ENCODE measurements around the gene ROCK1.
A peak's percentile ranks its signal among the peaks of the same experiment; 100 is the strongest.
"Not testable (repeated sequence)": the region's sequence is repeated elsewhere in the genome, so short reads cannot be mapped to it uniquely, and the experiment has no call there.

Gene ROCK1

GRCh38 chr18:21111346-21112139, at the start of gene ROCK1:
ROCK1 (minus strand) TSS chr18:21111813; CDS start chr18:21110910, 903 bp downstream.
- in situ Hi-C loops (cut with HindIII; ENCODE audit: low pct_ligation_motif_present, low sequenced_read_pairs) = no loop called here
- peak; percentile 94 for DNase-seq

GRCh38 chr18:21155443-21155842, 43.8 kb upstream of the ROCK1 start:
- in situ Hi-C loops (cut with HindIII; ENCODE audit: low pct_ligation_motif_present, low sequenced_read_pairs) = no loop called here
- Histone ChIP-seq H3K4me3 (ENCODE audit: low read depth, low read length) (no peak overlapping the region), H3K36me3 (replicated peaks) (no peaks in the 10 kb centered on the region), H3K27ac (no peak overlapping the region), H3K27me3 (replicated peaks) (no peaks in the 10 kb centered on the region)
- no peak for DNase-seq
- TF ChIP-seq, protein P1, sequence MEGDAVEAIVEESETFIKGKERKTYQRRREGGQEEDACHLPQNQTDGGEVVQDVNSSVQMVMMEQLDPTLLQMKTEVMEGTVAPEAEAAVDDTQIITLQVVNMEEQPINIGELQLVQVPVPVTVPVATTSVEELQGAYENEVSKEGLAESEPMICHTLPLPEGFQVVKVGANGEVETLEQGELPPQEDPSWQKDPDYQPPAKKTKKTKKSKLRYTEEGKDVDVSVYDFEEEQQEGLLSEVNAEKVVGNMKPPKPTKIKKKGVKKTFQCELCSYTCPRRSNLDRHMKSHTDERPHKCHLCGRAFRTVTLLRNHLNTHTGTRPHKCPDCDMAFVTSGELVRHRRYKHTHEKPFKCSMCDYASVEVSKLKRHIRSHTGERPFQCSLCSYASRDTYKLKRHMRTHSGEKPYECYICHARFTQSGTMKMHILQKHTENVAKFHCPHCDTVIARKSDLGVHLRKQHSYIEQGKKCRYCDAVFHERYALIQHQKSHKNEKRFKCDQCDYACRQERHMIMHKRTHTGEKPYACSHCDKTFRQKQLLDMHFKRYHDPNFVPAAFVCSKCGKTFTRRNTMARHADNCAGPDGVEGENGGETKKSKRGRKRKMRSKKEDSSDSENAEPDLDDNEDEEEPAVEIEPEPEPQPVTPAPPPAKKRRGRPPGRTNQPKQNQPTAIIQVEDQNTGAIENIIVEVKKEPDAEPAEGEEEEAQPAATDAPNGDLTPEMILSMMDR (IDR thresholded peaks at IDR 0.05; ENCODE audit: low read depth, low read length, missing control alignments) = no peak

More at GRCh38 chr18:21111346-21112139, at the start of gene ROCK1:
- Histone ChIP-seq H3K27ac (peak within 1 kb of the TSS; percentile 94), H3K4me3 (ENCODE audit: low read depth, low read length) (peak within 1 kb of the TSS; percentile 97), H3K27me3 (replicated peaks) (no peaks in the 10 kb centered on the region), H3K36me3 (replicated peaks) (peaks cover 2% of the 10 kb centered on the region)
- TF ChIP-seq, protein P1 (IDR thresholded peaks at IDR 0.05; ENCODE audit: low read depth, low read length, missing control alignments) = no peak

DNA sequence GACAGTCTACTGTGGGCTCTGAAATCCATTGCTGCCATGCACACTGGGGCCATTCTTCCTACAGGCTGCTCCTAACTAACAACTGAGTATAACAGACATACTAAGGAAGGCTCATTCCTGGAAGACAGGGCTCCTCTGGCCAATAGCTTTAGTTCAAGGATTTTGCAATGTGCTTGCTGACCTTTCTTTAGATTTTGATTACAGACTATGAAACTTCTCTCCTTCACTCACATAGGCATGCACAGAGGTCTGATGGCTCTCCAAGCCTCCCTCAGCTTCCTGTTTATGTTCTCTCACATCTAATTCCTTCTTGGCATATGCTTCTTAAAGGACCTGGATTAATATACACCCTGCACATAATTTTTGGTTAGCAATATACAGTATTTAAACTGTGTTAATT, 34.4 kb upstream of the ROCK1 start:
- no peaks in the 10 kb centered on the region for H3K27me3 ChIP-seq (replicated peaks)
- H3K36me3 ChIP-seq (replicated peaks) = no peaks in the 10 kb centered on the region
- no peak for DNase-seq
- no peak overlapping the region for H3K27ac ChIP-seq
- in situ Hi-C loops (cut with HindIII; ENCODE audit: low pct_ligation_motif_present, low sequenced_read_pairs) = no loop called here
- TF ChIP-seq, protein P1 (IDR thresholded peaks at IDR 0.05; ENCODE audit: low read depth, low read length, missing control alignments) = no peak
- no peak overlapping the region for H3K4me3 ChIP-seq (ENCODE audit: low read depth, low read length)

- no peak for DNase-seq
- TF ChIP-seq, protein P1 (IDR thresholded peaks at IDR 0.05; ENCODE audit: low read depth, low read length, missing control alignments) = no peak
- Histone ChIP-seq H3K27ac (no peak overlapping the region), H3K27me3 (replicated peaks) (no peaks in the 10 kb centered on the region), H3K36me3 (replicated peaks) (no peaks in the 10 kb centered on the region), H3K4me3 (ENCODE audit: low read depth, low read length) (no peak overlapping the region)
- in situ Hi-C loops (cut with HindIII; ENCODE audit: low pct_ligation_motif_present, low sequenced_read_pairs) = no loop called here
Measured at GRCh38 chr18:21145371-21145770, 33.8 kb upstream of the ROCK1 start.

GRCh38 chr18:21141668-21142422, 30.2 kb upstream of the ROCK1 start:
- H3K4me3 ChIP-seq (ENCODE audit: low read depth, low read length) = no peak overlapping the region
- in situ Hi-C loops (cut with HindIII; ENCODE audit: low pct_ligation_motif_present, low sequenced_read_pairs) = no loop called here
- H3K27ac ChIP-seq = no peak overlapping the region
- DNase-seq = no peak
- H3K36me3 ChIP-seq (replicated peaks) = no peaks in the 10 kb centered on the region
- no peaks in the 10 kb centered on the region for H3K27me3 ChIP-seq (replicated peaks)
- TF ChIP-seq, protein P1 (IDR thresholded peaks at IDR 0.05; ENCODE audit: low read depth, low read length, missing control alignments) = no peak

- H3K36me3 ChIP-seq (replicated peaks); H3K4me3 ChIP-seq (ENCODE audit: low read depth, low read length); H3K27me3 ChIP-seq (replicated peaks); in situ Hi-C loops (cut with HindIII; ENCODE audit: low pct_ligation_motif_present, low sequenced_read_pairs); H3K27ac ChIP-seq; DNase-seq: not testable (repeated sequence)
Measured at GRCh38 chr18:21137719-21138488, 26.3 kb upstream of the ROCK1 start.
